Measurements from ENCODE around the gene RAPGEF6.

GRCh38 chr5:131496400-131496713 lies 138.7 kb downstream of the RAPGEF6 start:
- no peak for TF ChIP-seq EZH2 (IDR thresholded peaks at IDR 0.05; ENCODE audit: low read length)
- TF ChIP-seq, protein P1, sequence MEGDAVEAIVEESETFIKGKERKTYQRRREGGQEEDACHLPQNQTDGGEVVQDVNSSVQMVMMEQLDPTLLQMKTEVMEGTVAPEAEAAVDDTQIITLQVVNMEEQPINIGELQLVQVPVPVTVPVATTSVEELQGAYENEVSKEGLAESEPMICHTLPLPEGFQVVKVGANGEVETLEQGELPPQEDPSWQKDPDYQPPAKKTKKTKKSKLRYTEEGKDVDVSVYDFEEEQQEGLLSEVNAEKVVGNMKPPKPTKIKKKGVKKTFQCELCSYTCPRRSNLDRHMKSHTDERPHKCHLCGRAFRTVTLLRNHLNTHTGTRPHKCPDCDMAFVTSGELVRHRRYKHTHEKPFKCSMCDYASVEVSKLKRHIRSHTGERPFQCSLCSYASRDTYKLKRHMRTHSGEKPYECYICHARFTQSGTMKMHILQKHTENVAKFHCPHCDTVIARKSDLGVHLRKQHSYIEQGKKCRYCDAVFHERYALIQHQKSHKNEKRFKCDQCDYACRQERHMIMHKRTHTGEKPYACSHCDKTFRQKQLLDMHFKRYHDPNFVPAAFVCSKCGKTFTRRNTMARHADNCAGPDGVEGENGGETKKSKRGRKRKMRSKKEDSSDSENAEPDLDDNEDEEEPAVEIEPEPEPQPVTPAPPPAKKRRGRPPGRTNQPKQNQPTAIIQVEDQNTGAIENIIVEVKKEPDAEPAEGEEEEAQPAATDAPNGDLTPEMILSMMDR (optimal IDR thresholded peaks at IDR 0.05 in 1 of 3, IDR thresholded peaks at IDR 0.05 in 1 of 3, conservative IDR thresholded peaks at IDR 0.05 in 1 of 3; ENCODE audit: extremely low read depth in 1 of 3, insufficient read depth in 2 of 3, low read length in 3 of 3) = no peak

Measured in keratinocyte (primary cell).